ENCODE data around the gene CHD5.

The CHD5 gene

DNA sequence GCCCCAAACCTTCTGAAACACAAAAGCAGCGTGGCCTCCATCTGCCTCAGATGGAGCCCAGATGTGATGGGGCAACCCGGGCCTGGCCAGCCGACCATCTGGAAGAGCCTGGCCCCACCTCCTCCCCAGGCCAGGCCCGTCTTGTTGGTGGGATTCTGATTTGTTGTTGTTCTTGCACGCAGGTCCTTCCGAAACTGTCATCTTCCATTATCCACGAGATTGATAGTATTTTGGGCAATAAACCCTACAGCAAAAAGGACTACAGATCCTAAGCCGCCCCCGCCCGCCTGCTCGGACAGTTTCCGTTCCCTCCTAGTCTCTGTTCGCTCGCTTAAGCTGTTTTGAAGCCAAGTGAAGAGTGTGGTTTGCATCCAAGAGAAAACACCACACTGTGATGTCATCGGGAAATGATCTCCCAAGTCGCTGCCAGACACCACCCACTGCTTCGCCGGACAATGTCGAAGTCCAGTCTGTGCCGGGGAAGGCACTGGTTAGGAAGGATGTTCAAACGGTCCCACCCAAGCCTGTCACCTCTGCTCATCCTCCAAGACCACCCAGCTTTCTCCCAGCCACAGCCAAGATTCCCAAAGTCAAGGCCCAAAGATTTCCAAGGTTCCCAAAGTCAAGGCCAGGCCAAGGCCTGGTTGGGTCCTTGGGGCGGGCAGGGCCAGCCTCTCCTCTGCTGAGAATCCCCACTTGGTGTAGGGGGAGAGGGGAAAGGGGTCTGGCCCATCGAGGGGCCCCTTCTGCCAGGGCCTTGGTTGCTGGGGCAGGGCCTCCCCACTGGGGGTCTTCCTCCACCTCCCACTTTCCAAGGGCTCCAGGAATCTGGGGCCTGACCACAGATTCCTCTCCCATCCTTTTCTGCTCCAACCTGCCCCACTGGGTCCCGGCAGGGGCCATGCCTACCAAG lies 81.6 kb downstream of the CHD5 start:
- DNase-seq (ENCODE audit: low spot score), result no peak

DNA sequence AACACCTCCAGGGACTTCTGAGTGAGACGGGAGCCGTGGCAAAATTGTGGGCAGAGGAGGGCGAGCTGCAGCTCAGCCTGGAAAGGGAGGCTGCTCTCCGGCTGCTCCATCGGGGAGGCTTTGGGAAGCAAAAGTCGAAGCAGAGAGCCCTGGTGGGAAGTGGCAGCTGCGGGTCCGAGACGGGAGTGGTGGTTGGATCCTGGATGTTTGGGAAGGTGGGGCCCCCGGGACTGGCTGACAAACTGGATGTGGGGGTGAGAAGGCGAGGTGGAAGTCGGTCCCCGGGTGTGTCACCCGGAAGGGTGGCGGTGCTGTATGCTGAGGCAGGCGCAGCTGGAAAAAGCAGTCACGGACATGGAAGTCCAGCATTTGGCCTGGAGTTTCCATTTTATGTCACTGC lies 82.3 kb downstream of the CHD5 start:
- DNase-seq (ENCODE audit: low spot score), result no peak

DNA sequence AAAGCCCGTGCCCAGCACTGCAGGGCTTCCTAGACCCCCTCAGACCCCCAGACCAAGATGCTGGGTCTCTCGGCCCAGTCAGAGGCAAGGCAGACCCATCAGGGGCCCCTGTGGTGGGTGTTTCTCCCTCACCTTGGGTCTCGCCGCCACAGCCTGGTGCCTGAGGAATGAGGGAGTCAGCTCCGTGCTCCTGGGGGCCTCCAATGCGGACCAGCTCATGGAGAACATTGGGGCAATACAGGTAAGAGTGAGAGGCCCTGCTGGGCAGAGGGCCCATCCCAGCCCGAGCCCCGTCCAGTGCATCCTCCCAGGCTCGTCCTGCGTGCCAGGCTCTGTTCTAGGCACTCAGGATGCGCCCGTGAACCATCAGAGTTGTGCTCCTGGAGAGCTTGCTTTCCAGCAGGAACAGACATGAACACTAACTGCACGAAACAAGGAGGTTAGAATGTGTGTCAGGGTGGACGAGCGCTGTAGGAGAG lies 83.0 kb downstream of the CHD5 start:
- DNase-seq (ENCODE audit: low spot score), result no peak

DNA sequence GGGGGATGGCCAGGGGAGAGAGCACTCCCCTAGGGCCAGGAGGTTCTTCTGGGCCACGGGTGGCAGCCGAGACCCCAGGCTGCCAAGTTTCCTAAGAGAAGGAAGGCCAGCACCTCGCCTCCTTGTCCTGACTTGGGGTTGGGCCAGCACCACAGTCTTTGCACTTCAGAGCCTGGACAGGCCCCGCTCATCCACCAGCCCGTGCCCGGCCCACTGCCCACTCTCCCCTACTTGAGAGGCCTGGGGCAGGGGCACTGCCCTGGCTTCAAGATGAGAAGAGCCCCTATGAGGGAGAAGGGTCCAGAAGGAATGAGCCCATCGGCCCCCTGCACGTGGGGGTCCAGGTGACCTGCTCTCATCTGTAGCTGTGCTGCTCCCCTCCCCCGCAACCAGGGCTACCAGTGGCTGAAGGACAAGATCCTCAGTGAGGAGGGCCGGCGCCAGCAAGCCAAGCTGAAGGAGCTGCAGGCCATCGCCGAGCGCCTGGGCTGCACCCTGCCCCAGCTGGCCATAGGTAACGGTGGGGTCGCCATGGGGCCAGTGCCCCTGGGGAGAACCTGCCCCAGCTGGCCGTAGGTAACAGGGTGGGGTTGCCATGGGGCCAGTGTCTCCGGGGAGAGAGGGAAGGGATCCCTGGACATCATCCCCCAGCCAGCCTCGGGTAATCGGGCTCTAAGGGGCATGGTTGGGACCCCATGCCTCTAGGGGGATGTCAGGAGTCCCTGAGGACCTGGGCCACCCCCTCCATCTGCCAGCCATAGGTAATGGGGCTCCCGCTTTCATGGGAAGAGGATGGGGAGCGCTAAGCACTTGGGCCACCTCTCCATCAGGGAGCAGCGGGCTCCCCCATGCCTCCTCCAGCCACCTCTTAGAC lies 83.6 kb downstream of the CHD5 start:
- no peak for DNase-seq (ENCODE audit: low spot score)

DNA sequence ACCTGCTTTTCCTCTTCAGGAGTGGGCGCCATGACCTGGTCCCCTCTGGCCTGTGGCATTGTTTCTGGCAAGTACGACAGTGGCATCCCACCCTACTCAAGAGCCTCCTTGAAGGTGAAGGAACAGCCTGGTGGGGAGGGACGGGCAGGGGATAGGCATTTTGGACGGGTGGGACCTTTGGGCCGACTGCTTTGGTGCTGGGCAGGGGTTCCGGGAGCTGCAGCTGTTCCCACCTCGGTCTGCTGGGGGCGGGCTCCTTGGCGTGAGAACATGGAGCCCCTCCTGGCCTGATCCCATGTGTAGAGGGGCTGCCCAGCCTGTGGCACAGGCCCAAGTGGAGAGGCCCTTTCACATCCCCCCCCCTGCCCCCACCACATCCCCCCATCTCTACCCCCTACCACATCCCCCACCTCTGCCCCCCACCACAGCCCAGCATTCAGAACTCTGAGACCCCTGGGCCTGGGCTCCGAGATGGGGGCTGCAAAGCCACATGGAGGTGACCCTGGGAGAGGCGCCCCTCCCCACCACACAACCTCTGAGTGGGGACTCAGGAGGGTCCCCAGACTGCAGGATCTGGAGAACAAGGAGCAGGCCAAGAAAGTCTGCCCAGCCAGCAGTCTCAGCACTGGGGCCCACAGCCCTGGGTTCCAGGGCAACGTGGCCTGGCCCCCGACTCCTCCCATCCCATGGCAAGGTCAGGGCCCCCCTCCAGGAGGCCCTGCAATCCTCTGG lies 84.4 kb downstream of the CHD5 start:
- no peak for DNase-seq (ENCODE audit: low spot score)

DNA sequence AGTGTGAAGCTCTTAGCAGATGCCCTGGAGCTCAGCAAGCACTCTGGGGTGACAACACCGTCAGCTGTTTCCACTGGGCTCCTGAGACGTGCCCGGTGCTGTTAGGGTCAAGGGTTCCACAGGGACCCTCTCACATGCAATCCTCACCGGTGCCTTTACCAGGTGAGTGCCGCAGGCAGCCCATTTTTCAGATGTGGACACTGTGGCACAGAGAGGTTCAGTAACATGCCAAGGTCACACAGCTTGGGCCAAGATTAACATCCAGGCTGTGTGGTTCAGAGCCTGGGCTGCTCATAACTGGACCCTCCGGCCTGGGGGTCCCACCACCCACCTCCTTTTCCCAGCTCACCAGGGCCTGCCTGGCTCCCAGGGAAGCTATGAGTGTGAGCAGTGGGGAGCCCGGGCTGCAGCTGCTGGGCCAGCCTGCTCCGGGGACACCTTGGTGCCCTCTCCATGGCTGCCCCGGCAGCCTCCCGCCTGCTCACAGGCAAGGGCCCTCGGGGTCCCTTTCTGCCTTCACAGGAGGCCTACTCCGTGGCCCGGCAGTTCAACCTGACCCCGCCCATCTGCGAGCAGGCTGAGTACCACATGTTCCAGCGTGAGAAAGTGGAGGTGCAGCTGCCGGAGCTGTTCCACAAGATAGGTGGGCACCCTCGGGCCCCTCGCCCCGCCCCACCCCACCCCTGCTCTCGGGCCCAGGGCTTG lies 85.2 kb downstream of the CHD5 start:
- DNase-seq (ENCODE audit: low spot score), result no peak

DNA sequence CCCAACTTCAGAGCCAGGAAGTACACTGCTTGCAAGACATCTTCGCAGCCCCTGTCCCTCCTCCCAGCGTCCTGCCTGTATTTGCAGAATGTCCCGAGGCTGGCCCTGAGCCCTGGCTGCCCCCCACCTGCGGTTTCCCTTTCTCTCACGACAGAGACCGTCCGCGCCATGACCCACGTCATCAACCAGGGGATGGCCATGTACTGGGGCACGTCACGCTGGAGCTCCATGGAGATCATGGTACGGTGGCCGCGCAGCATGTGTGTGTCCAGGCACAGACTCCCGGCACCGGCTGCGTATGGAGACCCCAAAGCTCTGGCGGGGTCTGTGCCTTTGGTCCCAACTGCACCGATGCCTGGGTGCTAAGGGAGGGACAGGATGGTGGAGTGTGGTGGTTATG lies 85.9 kb downstream of the CHD5 start:
- no peak for DNase-seq (ENCODE audit: low spot score)

DNA sequence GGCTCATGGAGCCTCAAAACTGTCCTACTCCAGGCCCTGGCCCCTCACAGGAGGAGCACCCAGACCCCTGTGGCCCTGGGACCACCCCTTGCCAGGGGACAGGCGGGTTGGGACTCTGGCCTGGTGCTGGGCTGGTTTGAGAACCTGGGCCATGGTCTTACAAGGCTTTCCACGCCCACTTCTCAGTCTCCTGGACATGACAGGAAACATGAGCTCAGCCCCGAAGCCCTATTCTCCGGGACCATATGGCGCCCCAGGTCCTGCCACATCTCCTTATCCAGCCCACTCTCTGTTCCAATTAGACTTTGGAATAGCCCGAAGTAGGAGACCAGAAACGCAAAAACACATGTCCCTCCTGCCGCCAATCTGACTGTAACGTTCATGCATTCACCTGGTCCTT lies 86.5 kb downstream of the CHD5 start:
- DNase-seq (ENCODE audit: low spot score), result no peak

DNA sequence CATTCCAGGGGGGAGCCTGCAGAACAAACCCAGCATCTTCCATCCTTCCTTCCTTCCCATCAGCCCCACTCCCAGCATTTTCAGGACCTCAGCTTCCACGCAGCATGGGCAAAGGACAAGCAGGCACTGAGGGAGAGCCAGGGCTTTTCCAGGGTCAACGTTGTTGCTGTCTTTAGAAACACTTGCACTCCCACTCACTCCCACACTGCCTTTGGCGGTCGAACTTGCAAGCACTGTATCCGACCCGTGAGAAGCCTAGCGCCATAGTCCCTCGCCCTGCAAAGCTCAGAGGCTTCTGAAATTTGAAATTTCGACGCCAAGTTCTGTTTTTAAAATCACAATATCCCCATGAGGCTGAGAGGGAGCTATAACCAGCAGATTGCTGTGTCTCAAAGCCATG lies 87.0 kb downstream of the CHD5 start:
- DNase-seq (ENCODE audit: low spot score), result no peak

DNA sequence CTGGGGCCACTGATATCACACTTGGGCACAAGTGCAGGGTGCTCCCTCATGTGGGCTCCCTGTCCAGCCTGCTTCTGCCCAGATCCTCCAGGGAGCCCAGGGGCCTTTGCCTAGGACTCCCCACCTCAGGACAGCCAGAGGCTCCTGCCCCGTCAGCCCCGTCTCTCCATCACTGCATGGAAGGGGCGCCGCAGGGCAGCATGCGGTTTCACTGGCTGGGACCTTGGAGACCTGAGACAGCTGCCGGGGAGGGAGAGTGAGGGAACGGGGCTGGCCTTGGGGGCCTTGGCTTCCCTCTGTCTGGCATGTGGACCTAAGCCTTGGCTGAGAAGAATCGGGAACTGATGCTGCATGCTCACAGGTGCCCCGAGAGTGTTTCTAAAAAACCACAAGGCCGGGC lies 87.9 kb downstream of the CHD5 start:
- DNase-seq (ENCODE audit: low spot score), result no peak

DNA sequence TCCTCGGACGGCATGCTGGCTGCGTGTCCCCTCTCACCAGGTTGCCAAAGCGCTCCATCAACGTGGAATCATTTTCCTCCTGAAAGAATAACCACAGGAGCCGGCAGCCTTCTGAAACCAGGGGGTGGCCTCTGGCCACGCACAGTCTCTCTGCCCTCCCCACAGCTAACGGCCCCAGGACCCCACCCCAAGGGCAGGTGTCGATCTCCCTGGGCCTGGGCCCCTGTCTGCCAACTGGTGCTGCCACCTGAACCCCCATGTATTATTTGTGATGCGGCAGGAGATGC lies 88.4 kb downstream of the CHD5 start:
- DNase-seq (ENCODE audit: low spot score), result no peak

DNA sequence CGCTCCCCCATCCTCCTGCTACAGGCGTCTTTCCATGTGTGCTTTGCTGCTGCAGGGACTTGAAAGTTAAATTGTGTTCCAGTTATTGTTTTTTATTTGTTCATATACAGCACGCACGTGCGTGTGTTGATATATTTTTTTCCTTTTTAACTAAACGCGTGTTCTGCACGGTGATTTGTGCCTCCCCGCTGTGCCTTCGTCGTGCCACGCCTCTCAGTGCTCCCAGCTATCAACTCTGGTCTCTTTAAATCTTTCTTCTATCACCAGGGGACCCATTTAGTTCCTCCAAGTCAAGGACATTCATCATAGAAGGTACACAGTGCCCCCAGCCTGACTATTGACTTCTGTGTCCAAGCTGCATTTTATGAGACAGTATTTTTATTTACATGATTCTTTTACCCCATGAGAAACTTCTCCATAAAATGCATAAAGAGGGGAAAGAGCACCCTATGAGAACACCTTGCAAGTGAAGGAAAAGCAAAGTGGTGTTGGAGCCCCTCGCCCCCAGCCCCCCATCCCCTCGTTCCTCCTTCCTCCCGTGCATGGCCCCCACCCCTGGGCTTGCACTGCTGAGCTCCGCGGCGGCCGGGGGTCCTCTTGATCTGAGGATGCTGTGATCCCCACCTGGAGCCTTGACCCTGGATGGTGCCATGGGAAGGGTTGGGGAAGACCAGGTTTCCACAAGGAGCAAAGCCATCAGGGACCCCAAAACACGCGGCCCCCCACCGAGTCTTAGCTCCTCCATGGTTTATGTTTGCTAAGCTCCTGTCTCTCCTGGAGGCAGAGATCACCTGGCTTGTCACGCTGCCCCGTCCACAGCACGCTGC lies 88.9 kb downstream of the CHD5 start:
- no peak for DNase-seq (ENCODE audit: low spot score)

DNA sequence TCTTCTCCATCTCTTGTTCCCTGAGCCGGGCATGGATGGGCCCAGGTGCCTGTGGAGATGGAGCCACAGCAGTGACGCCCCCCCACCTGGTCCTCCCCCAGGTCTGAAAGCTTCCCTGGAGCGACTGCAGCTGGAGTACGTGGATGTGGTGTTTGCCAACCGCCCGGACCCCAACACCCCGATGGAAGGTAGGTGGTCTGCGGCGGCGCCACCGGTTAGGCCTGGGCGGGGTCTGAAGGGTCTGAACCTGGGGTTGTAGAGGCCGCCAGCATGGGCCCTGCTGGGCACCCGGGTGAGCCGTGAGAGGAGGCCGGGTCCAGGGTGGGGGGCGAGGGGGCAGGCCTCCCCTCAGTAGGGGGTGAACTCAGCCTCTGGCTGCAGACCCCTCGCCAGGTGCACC lies 89.8 kb downstream of the CHD5 start:
- DNase-seq (ENCODE audit: low spot score), result no peak

DNA sequence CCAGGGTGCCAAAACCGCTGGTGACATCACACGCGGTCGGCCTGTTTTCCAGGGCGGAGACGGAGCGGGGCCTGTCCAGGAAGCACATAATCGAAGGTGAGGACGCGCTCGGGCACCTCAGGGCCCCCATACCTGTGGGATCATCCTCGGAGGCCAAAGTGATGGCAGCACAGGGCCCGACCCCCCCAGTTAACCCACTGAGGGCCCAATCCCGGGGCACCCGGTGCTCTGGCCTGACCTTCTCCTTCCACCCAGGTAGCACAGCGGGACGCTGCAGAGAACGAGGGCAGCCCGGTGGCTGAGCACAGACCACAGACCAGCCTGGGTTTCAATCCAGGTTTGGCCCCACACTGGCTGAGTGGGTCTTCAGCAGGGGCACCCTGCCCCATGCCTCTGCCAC lies 91.2 kb downstream of the CHD5 start:
- DNase-seq (ENCODE audit: low spot score), result no peak

DNA sequence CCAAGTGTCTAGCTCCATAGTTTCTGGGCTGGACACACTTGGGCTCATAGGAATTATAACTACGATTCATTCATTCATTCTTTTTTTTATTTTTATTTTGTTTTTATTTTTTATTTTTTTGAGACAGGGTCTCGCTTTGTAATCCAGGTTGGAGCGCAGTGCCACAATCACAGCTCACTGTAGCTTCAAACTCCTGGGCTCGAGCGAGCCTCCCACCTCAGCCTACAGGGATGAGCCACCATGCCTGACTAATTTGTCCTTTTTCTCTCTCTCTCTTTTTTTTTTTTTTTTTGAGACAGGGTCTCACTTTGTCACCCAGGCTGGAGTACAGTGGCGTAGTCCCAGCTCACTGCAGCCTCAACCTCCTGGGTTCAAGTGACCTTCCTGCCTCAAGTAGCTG lies 92.2 kb downstream of the CHD5 start:
- DNase-seq (ENCODE audit: low spot score), result no peak

DNA sequence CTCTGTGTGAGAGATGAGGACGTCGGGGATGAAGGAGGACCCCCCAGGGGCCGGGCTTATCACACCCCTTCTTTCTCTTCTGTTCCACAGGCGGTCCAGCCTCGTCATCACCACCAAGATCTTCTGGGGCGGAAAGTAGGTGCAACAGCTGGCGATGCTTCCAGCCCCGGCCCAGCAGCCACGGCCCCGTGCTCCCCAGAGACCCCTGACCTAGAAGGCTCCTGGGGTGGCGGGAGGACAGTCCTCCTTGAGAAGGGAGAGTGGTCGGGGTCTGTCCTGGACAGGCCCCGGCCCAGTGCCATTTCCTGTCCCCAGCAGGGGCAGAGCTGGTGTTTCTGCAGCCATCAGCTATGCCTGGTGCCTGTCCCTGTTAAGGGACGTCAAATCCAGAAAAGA lies 92.7 kb downstream of the CHD5 start:
- no peak for DNase-seq (ENCODE audit: low spot score)

DNA sequence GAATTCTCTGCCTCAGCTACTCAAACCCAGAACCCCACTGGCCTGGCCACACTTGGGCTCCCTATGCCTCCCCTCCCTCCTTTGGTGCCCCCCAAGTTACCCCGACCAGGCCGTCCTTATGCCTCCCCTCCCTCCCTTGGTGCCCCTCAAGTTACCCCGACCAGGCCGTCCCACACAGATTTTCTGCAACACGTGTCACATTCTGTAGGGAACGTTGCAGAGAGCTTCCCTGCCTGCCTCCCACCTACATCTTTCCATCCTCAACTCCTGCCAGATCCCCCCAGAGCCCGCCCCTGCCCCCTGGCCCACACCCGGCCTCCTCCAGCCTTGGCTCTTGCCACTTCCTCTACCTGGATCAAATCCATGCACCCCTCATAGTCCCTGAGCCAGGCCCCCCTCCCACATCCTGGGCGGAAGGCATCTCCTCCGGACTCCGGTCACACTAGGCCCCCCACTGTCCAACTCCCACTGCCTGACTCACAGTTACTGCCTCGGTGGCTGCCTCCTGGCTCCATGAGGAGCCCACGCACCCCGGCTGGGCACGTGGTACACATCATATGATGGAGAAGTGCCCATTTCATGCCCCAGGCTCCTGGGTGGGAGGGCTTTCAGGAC lies 93.3 kb downstream of the CHD5 start:
- DNase-seq (ENCODE audit: low spot score), result no peak

DNA sequence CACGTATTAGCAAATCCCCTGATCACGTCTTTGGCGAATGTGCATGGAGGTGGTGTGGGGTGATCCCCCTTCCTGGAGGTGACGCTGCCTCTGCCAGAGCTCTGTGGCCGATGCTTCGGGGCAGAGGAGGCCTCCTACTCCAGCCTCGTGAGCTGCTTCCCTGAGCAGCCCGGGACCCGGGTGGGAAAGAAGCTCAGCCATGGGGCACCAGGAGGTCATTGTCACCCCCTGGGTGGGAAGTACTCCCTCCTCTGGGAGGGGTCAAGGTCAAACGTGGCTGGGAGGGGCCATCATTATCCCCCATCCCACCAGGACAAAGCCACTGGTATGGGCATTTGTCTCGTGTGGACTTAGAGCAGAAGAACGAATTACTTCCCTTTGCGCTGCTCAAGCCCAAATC lies 93.8 kb downstream of the CHD5 start:
- DNase-seq (ENCODE audit: low spot score), result no peak

DNA sequence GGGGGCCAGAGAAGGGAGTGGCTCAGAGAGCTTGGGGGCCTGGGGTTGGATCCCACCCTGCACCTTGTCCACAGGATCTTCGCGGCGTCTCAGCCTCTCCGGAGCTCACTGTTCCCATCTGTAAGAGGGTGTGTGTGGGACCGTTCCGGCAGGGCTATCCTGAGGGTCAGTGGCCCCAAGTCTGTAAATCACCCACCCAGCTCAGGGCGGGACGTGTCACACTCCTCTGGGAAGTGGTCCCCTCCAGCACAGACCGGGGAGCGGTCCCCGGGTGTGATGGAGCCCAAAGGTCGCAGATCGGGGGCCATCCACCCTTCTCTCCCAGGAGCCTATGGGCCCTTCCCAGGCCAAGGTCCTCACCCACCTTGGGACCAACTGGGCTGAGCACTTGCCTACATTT lies 94.5 kb downstream of the CHD5 start:
- DNase-seq (ENCODE audit: low spot score), result no peak

DNA sequence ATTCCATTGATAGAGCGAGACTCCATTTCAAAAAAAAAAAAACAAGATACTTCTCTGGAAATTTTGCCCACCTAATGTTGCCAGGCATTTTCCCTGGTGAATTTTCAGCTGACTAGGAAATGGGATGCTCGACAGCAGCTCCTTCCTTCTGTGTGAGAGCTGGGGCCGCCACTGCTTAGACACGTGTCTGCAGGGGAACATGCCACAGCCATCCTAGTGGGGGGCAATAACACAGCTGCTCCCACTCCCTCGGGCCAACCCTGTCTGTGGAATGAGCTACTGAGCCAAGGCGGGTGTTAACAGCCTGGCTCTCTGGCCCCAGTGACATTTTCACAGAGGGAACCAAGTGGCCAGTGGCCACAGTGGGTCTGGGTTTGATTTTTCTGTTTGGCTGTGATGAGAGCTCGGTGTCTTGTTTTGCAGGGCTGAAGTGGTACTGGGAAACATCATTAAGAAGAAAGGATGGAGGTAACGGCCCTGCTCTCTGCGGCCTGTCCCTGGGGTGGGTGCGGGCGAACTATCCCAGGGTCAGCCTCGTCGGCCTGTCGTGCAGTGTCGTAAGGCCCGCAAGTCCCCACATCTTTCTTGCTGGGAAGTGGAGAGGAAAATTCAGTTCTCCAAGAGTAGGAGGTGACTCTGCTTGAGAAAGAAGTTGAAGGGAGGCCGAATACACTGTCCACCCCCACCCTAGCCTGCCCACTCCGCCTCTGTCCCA lies 95.2 kb downstream of the CHD5 start:
- DNase-seq (ENCODE audit: low spot score), result no peak
